HepG2 (cell line): Measurements from ENCODE around the gene STH. TPM values are rescaled to one million over a fixed set of nuclear protein-coding genes. Genes with fewer than 3 reads are reported as not detected.

Source experiments
- BCL6 ChIP-seq: IDR thresholded peaks from 2 replicates; pipeline ENCODE4 v1.6.1; 2016; ENCODE audit warnings: missing genetic modification reagents, missing compliant biosample characterization
- CCAR2 ChIP-seq: fragments of 200-400 bp; formaldehyde crosslinking; optimal IDR thresholded peaks from 2 replicates; pipeline ENCODE3; 2018; ENCODE audit warnings: low read depth, mild to moderate bottlenecking, low read length, moderate library complexity
- FOXO1 ChIP-seq: sonication (generic); formaldehyde crosslinking; IDR thresholded peaks from 2 replicates; pipeline ENCODE4 v1.4.0; 2020; ENCODE audit warnings: missing genetic modification reagents
- HOMEZ ChIP-seq: IDR thresholded peaks from 2 replicates; pipeline ENCODE4 v1.6.1; 2016; ENCODE audit warnings: low read depth
- IKZF5 ChIP-seq: IDR thresholded peaks from 2 replicates; pipeline ENCODE4 v1.6.1; 2018; ENCODE audit warnings: missing genetic modification reagents, mild to moderate bottlenecking, missing compliant biosample characterization
- MED1 ChIP-seq: sonication (generic); formaldehyde crosslinking; IDR thresholded peaks from 2 replicates; pipeline ENCODE4 v1.4.0; 2020; ENCODE audit warnings: missing genetic modification reagents
- MTA1 ChIP-seq: sonication (generic); formaldehyde crosslinking; IDR thresholded peaks from 2 replicates; pipeline ENCODE4 v1.4.0; 2020; ENCODE audit warnings: missing genetic modification reagents, mild to moderate bottlenecking, borderline replicate concordance
- MTA3 ChIP-seq: sonication (generic); formaldehyde crosslinking; IDR thresholded peaks from 2 replicates; pipeline ENCODE4 v1.4.0; 2020; ENCODE audit warnings: missing genetic modification reagents
- PLSCR1 ChIP-seq: sonication (generic); formaldehyde crosslinking; IDR thresholded peaks from 2 replicates; pipeline ENCODE4 v1.5.0; 2020; ENCODE audit warnings: missing genetic modification reagents, mild to moderate bottlenecking, borderline replicate concordance
- POLR2AphosphoS2 ChIP-seq: IDR thresholded peaks from 2 replicates; pipeline ENCODE4 v1.6.1; 2011; ENCODE audit warnings: low read depth, low read length, improper control_type of control experiment
- REPIN1 ChIP-seq: sonication (generic); formaldehyde crosslinking; IDR thresholded peaks from 2 replicates; pipeline ENCODE4 v1.8.0; 2022; ENCODE audit warnings: missing genetic modification reagents, low read depth, mild to moderate bottlenecking, borderline replicate concordance
- SAP130 ChIP-seq: IDR thresholded peaks from 2 replicates; pipeline ENCODE4 v1.6.1; 2016; ENCODE audit warnings: low read depth
- SP1 ChIP-seq, 2 experiments: fragments of 450-650 bp in 1 of 2; sonication (generic) in 1 of 2; formaldehyde crosslinking in 1 of 2; IDR thresholded peaks; 2 replicates each; pipeline versions ENCODE4 v1.4.0 to v1.6.1; 2016 to 2020; ENCODE audit warnings: missing genetic modification reagents in 1 of 2
- SUZ12 ChIP-seq: fragments of 150-350 bp; IDR thresholded peaks from 2 replicates; pipeline ENCODE4 v1.6.1; 2014; ENCODE audit warnings: low read depth, low read length
- TARDBP ChIP-seq: sonication (generic); formaldehyde crosslinking; IDR thresholded peaks from 2 replicates; pipeline ENCODE4 v1.8.0; 2022; ENCODE audit warnings: mild to moderate bottlenecking, missing genetic modification reagents
- USF2 ChIP-seq, 2 experiments: sonication (generic) in 1 of 2; formaldehyde crosslinking in 1 of 2; IDR thresholded peaks; 2 replicates each; pipeline versions ENCODE4 v1.5.1 to v1.6.1; 2011 to 2020; ENCODE audit warnings: borderline replicate concordance in 1 of 2, low read depth in 1 of 2, low read length in 1 of 2, mild to moderate bottlenecking in 1 of 2, missing genetic modification reagents in 1 of 2, moderate library complexity in 1 of 2
- ZFAT ChIP-seq: sonication (generic); formaldehyde crosslinking; conservative IDR thresholded peaks from 2 replicates; pipeline ENCODE4 v1.8.1; 2023; ENCODE audit warnings: missing genetic modification reagents, inconsistent platforms
- ZFP91 ChIP-seq: sonication (generic); formaldehyde crosslinking; IDR thresholded peaks from 2 replicates; pipeline ENCODE4 v1.9.0; 2022; ENCODE audit warnings: missing genetic modification reagents, mild to moderate bottlenecking, borderline replicate concordance
- ZNF205 ChIP-seq: IDR thresholded peaks from 2 replicates; pipeline ENCODE4 v1.6.1; 2018; ENCODE audit warnings: missing biosample characterization, missing genetic modification reagents
- ZNF564 ChIP-seq: sonication (generic); formaldehyde crosslinking; IDR thresholded peaks from 2 replicates; pipeline ENCODE4 v1.8.1; 2023; ENCODE audit warnings: mild to moderate bottlenecking, missing genetic modification reagents
- ZNF746 ChIP-seq: sonication (generic); formaldehyde crosslinking; IDR thresholded peaks from 2 replicates; pipeline ENCODE4 v1.8.0; 2022; ENCODE audit warnings: mild to moderate bottlenecking, missing genetic modification reagents
- polyA plus RNA-seq, 8 experiments: library from polyadenylated mRNA; depleted of rRNA in 3 of 8; stranded (reverse) in 7 of 8; unstranded in 1 of 8; fragments of >200 nt; fragmentation: Illumina TruSeq in 4 of 8; extraction: Trizol in 4 of 8; gene quantifications; 2 replicates each; pipeline versions ENCODE4 v1.2.1 to v1.2.3, GENCODE V29; 2011 to 2016; ENCODE audit warnings: low read depth in 4 of 8, missing spikeins in 1 of 8, mixed read lengths in 1 of 8; ENCODE audit not compliant: insufficient read depth in 1 of 8
- total RNA-seq, 5 experiments: library from RNA; depleted of rRNA; stranded (reverse); fragments of >200 nt; fragmentation: Illumina TruSeq; extraction: Trizol; gene quantifications; 2 replicates each; pipeline ENCODE4 v1.2.3, GENCODE V29; 2016; ENCODE audit warnings: low read depth in 1 of 5

The STH gene
- total and polyA plus RNA-seq, 2 of the 13 experiments (the other 11 are each of a cell fraction or from before 2014, with no cell fraction given) = not detected

- peak; percentile 74; the same call in 1 of the 2 replicates for TF ChIP-seq ZFP91 (CRISPR knock-in tag)
- no peak for TF ChIP-seq SP1 (IDR thresholded peaks at IDR 0.05)
- TF ChIP-seq SP1 (CRISPR knock-in tag; IDR thresholded peaks at IDR 0.05) = 0 out of 2 replicates have a peak, but pooled peaks have one; percentile 6
- TF ChIP-seq ZFAT (CRISPR knock-in tag) = no peak; the same call in 1 of the 2 replicates
- TF ChIP-seq SUZ12 = no peak
- no peak for TF ChIP-seq USF2 (IDR thresholded peaks at IDR 0.05; ENCODE audit: low read depth, low read length)
- TF ChIP-seq USF2 (CRISPR knock-in tag; IDR thresholded peaks at IDR 0.05; ENCODE audit: borderline replicate concordance) = no peak
- TF ChIP-seq FOXO1 (CRISPR knock-in tag) = peak; percentile 55; the same call in 1 of the 2 replicates
- TF ChIP-seq ZNF205 (CRISPR knock-in tag) = peak; percentile 69
- 0 out of 2 replicates have a peak, but pooled peaks have one; percentile 46 for TF ChIP-seq HOMEZ (CRISPR knock-in tag)
- TF ChIP-seq POLR2AphosphoS2 = no peak
- TF ChIP-seq MED1 (CRISPR knock-in tag) = peak; percentile 75
- peak; percentile 72 for TF ChIP-seq REPIN1
- no peak for TF ChIP-seq CCAR2
- TF ChIP-seq ZNF564 (CRISPR knock-in tag) = no peak
- TF ChIP-seq TARDBP (CRISPR knock-in tag) = peak; percentile 90
- peak; percentile 18; the same call in 1 of the 2 replicates for TF ChIP-seq IKZF5 (CRISPR knock-in tag)
- peak; percentile 72 for TF ChIP-seq SAP130 (CRISPR knock-in tag)
- no peak for TF ChIP-seq PLSCR1 (CRISPR knock-in tag)
- peak; percentile 89 for TF ChIP-seq BCL6 (CRISPR knock-in tag)
- no peak for TF ChIP-seq MTA3 (CRISPR knock-in tag)
- TF ChIP-seq MTA1 (CRISPR knock-in tag) = peak; percentile 100
- peak; percentile 87 for TF ChIP-seq ZNF746 (CRISPR knock-in tag)
Observed at GRCh38 chr17:46003907-46004748, 5.1 kb downstream of the STH start (continued).
